Right forelimb (tissue), 1 donor: ENCODE measurements around the gene SP9.

ENCODE experiments used
- DNase-seq: peaks from one replicate; pipeline ENCODE4 v3.0.0-alpha.2; 2018

The SP9 gene

GRCh38 chr2:174334781-174335251, at the start of gene SP9:
TSS of gene SP9 (plus strand) at chr2:174334954. CDS start at chr2:174335093, 139 bp downstream.
- DNase-seq, result peak; percentile 74

GRCh38 chr2:174286172-174286571, 48.6 kb upstream of the SP9 start:
- DNase-seq, result no peak

- no peak for DNase-seq
These were observed 41.8 kb upstream of the SP9 start for GRCh38 chr2:174292908-174293307.

GRCh38 chr2:174300114-174300513, 34.6 kb upstream of the SP9 start:
- no peak for DNase-seq

- no peak for DNase-seq
These were observed 22.0 kb upstream of the SP9 start for GRCh38 chr2:174312581-174313234.

GRCh38 chr2:174322149-174322548, 12.6 kb upstream of the SP9 start:
- DNase-seq, result no peak

DNA sequence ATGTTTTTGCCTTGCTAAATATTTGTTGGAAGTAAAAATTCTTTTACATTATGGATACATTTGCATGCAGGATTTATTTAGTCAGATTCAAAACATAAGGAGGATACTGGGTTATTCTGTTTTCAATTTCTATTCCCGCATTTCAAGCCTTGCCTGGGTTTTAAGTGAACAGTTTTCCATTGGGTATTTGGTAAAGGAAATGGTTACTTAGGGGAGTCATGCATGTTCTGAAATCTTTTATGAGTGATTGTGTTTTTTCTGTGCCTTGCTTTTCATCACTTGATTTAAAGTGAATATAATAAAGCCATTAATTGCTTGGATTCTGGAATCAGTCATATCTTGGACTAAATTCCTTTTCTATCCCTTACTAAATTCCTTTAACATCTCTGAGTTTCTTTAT, 12.0 kb upstream of the SP9 start:
- no peak for DNase-seq

DNA sequence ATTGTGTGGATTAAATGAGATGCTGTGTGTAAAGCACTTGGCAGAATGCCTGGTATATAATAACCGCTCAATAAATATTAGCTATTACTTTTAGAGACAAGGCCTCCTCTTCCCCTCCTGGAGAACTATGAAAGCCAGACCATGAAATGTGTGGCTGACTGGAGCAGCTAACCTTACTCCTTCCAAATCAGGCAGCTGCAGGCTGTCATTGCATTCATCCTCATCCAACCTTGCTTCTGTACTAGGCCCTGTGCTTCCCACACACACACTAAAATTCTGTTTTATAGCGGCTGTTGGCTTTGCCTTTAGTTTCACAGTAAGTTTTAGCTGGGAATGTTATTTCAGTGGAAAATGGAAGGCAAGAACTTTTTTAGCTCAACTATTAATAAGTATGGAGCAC, 10.2 kb upstream of the SP9 start:
- no peak for DNase-seq

DNA sequence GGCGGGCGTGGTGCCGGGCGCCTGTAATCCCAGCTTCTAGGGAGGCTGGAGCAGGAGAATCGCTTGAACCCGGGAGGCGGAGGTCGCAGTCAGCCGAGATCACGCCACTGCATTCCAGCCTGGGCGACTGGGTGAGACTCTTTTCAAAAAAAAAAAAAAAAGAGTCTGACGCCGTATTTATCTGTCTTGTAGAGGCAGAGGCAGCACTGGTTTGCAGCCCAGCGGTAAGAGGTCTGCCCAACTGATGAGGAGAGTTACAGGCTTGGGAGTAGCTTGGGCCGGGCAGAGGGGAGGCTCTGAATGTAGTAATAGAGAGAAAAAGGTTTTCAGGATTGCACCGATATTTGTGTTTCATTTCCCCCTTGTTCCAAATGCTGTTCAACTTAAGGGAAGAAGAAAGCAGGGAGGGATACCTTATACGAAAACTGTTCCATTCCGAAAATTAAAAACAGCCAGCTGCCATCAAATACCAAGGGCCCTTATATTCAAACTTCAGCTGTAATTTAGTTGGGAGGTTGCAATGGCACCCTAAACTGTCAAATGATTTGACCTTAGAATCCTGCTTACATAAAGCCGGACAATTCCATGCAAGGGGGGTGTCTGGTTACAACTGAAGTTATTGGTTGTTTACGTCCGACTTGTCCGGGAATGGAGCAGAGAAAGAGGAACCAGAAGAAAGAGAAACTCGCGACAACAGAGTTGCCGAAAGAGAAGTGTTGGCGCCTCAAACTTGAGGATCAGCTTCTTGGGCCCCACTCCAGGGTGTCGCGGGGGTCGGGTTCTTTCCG, 9.2 kb upstream of the SP9 start:
- no peak for DNase-seq

DNA sequence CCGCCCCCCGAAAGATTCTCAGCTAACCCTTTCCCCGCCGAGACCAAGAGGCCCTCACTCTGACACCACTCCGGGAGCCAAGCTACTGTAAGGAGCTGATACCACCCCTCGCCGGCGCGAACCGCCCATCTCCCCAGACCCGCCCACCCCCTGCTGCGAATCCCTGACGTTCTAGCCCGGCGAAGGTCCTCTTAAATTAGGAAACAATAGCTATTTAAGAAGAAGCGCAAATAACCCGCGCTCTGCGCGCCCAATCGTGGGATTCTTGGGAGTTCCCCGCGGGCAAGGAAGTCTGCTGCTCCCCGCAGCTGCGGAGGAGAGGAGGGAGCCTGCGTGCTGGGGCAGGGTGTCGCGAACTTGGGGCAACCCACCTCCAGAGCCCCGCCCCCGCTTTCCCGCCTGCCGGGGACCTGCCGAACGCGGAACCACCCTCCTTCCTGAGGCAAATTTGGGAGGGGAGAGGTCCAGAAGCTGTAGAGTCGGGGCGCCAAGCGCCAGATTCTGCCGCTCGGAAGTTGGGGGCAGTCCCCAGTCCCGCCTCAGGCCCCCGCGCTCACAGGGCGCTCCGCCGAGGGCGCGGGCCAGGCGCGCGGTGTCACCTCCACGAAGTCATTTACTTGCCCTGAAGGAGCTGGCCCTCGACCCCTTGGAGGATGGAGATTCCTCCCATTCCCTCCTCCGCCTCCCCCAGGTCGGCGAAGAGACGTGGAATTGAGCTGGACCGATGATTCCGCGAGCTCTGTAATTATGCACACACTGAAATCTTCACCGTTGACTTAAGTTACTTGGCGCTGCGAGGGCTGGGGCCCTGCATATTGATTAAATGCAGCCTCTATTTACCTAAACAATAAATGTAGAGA, 8.4 kb upstream of the SP9 start:
- peak; percentile 74 for DNase-seq

GRCh38 chr2:174327021-174327840, 7.5 kb upstream of the SP9 start:
- DNase-seq, result no peak

GRCh38 chr2:174327841-174328113, 7.0 kb upstream of the SP9 start:
- no peak for DNase-seq

GRCh38 chr2:174328114-174328960, 6.4 kb upstream of the SP9 start:
- DNase-seq, result peak; percentile 50

GRCh38 chr2:174328961-174329715, 5.6 kb upstream of the SP9 start:
- DNase-seq, result peak; percentile 47

- no peak for DNase-seq
These were observed 3.7 kb upstream of the SP9 start for GRCh38 chr2:174330945-174331594.

- DNase-seq, result no peak
These were observed 3.0 kb upstream of the SP9 start for GRCh38 chr2:174331595-174332216.

DNA sequence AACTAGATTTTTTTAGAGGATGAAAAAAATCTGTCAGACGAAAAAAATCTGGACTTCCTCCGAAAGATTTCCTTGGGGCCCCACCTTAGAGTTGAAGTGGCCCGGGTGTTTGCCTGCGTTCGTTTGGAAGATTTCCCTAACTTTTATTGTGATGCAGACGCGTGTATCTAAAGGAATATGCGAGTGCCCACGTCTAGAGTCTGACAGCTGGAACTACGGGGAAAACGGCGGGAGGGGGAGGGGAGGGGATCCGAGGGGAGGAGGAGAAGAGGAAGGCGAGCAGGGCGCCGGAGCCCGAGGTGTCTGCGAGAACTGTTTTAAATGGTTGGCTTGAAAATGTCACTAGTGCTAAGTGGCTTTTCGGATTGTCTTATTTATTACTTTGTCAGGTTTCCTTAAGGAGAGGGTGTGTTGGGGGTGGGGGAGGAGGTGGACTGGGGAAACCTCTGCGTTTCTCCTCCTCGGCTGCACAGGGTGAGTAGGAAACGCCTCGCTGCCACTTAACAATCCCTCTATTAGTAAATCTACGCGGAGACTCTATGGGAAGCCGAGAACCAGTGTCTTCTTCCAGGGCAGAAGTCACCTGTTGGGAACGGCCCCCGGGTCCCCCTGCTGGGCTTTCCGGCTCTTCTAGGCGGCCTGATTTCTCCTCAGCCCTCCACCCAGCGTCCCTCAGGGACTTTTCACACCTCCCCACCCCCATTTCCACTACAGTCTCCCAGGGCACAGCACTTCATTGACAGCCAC, 2.4 kb upstream of the SP9 start:
- DNase-seq, result peak; percentile 58

DNA sequence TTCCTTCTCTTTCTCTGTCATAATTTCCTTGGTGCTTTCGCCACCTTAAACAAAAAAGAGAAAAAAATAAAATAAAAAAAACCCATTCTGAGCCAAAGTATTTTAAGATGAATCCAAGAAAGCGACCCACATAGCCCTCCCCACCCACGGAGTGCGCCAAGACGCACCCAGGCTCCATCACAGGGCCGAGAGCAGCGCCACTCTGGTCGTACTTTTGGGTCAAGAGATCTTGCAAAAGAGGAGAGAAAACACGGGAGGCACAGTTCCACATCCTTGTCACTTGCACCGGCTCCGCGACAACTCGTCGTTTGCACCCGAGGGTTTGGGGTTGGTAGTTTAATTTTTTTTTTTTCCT, 1.8 kb upstream of the SP9 start:
- DNase-seq, result no peak
